ENCODE measurements around the gene SCAP. TPM values are rescaled to one million over a fixed set of nuclear protein-coding genes. Genes with fewer than 3 reads are reported as not detected.

SCAP gene
- total RNA-seq, 1 donor from 2014 or later = 77.1 TPM

DNA sequence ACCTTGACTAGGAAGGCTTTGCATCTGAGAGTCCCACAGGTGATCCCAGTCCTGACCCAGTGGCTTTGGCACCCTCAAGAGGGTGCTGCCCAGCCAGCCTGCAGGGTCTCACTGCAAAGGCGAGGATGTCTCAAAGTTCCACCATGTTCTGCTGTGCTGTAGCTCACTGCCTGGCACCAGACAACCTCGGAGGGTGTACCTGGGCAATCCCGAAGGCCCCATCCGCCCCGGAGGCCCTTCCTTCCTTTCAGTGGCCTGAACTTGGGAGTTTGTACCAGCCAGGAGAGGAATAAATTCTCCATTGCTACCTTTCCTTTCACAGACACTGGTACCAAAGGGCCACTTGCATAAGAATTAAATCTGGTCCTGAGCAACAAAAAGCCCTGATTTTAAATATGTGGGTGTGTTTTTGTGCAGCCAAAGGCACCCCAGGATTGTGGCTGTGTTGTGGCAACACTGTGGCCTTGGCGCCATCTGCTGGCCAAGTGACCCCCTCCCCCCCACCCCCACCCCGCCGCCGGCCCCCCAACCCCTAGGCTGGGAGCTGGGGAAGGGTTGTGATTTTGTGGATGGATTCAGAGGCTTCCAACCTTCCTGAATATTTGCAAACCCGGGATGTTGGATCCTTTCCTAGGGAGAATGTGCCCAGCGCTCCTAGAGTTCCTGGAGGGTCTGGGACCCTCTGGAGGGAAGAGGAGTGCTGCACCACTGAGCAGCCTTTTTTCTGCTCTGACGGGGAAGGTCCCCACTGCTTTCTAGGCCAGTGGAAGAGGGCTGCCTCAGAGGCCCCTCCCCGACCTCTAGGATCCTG lies 104.6 kb downstream of the SCAP start:
- intact Hi-C loops (cut with micrococcal nuclease) = loop anchor here (2.0 kb wide), 1 partner anchor 666 kb away; no protein-coding TSS in a partner anchor

DNA sequence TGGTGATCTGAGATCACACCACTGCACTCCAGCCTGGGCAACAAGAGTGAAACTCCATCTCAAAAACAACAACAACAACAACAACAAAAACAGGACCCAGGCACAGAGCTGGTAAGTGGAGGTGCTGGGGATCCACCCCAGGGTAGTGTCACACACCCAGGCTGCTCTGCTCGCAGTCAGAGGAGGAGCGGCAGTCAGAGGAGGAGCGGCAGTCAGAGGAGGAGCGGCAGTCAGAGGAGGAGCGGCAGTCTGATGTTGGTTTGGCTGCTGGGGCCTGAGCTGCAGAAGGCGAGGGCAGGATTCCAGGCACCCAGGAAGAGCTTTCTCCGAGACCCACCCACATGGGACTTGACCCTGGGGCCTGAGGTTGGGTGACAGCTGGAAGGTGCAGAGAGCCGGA lies 105.7 kb downstream of the SCAP start:
- intact Hi-C loops (cut with micrococcal nuclease) = loop anchor here (2.0 kb wide), 1 partner anchor 665 kb away; no protein-coding TSS in a partner anchor

DNA sequence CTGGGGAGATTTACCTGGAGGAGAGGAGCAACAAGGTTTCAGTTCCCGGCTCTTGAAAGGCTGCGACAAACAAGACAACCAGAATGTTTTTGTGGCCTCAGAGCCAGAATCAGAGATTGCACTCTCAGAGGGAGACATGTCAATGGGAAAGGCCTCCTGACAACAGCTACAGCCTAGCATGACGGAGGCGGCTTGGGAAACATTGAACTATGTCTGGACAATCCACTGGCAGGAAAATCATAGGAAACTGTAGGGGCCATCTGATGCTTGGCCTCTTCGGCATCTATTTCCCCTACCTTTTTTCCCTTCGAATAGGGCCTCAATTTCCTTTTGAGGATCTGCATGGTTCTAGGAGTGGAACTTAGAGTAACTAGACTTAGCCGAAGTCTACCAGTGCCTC lies 108.1 kb downstream of the SCAP start:
- intact Hi-C loops (cut with micrococcal nuclease) = no loop called here

GRCh38 chr3:47366833-47367232 lies 108.9 kb downstream of the SCAP start:
- intact Hi-C loops (cut with micrococcal nuclease) = no loop called here

GRCh38 chr3:47365213-47366153 lies 110.3 kb downstream of the SCAP start:
- intact Hi-C loops (cut with micrococcal nuclease) = no loop called here

Other genes starting within 250 kb of the SCAP start
- 2.3 and 2.8 TPM in 2 replicates for gene KIF9, start 193.1 kb downstream of the SCAP start, total RNA-seq
- 27.3 and 29.3 TPM in 2 replicates for gene KLHL18, start 193.0 kb downstream of the SCAP start, total RNA-seq
- gene PTPN23, start 94.9 kb downstream of the SCAP start, total RNA-seq = 32.7 and 35.2 TPM in 2 replicates
- 48.6 and 51.2 TPM in 2 replicates for gene ELP6, start 37.8 kb upstream of the SCAP start, total RNA-seq
- 0.57 and 0.64 TPM in 2 replicates for gene CSPG5, start 102.9 kb upstream of the SCAP start, total RNA-seq